Endothelial cell of umbilical vein (primary cell): Measurements from ENCODE around the gene SLC35B2.

Source experiments
- EZH2 ChIP-seq: IDR thresholded peaks from 2 replicates; pipeline ENCODE4 v1.6.1; 2012; ENCODE audit warnings: borderline replicate concordance, low read depth, mild to moderate bottlenecking, moderate library complexity, low read length, inconsistent platforms; ENCODE audit not compliant: severe bottlenecking
- FOS ChIP-seq: IDR thresholded peaks from 2 replicates; pipeline ENCODE4 v1.6.1; 2011; ENCODE audit warnings: mild to moderate bottlenecking, low read length, moderate library complexity, borderline replicate concordance; ENCODE audit not compliant: insufficient read depth
- GATA2 ChIP-seq: IDR thresholded peaks from 2 replicates; pipeline ENCODE4 v1.7.0; 2011; ENCODE audit warnings: low read depth, mild to moderate bottlenecking, moderate library complexity, mixed read lengths, low read length; ENCODE audit not compliant: insufficient read length, insufficient read depth
- MAX ChIP-seq: IDR thresholded peaks from 2 replicates; pipeline ENCODE4 v1.6.1; 2011; ENCODE audit not compliant: insufficient read depth, insufficient read length
- MYC ChIP-seq: IDR thresholded peaks from one replicate; pipeline ENCODE4 v1.6.1; 2011; ENCODE audit warnings: mild to moderate bottlenecking, low read depth, low read length
- POLR2A ChIP-seq: IDR thresholded peaks from 2 replicates; pipeline ENCODE4 v1.6.1; 2012; ENCODE audit warnings: low read depth, mild to moderate bottlenecking, control low read depth, low read length
- POLR2AphosphoS5 ChIP-seq: IDR thresholded peaks from 2 replicates; pipeline ENCODE4 v1.6.1; 2012; ENCODE audit warnings: low read depth, mild to moderate bottlenecking, control low read depth, low read length, moderate library complexity; ENCODE audit not compliant: insufficient read depth
- TF ChIP-seq, protein P1 (sequence below), 2 donors: IDR thresholded peaks; 1 replicate in 1 of 2; 2 replicates in 1 of 2; pipeline ENCODE4 v1.5.1; 2011; ENCODE audit warnings: low read length in 2 of 2, mild to moderate bottlenecking in 2 of 2, moderate library complexity in 2 of 2, control low read depth in 1 of 2, inconsistent platforms in 1 of 2, low read depth in 1 of 2; ENCODE audit not compliant: insufficient read depth in 1 of 2; ENCODE audit errors: extremely low read depth in 1 of 2

DNA sequence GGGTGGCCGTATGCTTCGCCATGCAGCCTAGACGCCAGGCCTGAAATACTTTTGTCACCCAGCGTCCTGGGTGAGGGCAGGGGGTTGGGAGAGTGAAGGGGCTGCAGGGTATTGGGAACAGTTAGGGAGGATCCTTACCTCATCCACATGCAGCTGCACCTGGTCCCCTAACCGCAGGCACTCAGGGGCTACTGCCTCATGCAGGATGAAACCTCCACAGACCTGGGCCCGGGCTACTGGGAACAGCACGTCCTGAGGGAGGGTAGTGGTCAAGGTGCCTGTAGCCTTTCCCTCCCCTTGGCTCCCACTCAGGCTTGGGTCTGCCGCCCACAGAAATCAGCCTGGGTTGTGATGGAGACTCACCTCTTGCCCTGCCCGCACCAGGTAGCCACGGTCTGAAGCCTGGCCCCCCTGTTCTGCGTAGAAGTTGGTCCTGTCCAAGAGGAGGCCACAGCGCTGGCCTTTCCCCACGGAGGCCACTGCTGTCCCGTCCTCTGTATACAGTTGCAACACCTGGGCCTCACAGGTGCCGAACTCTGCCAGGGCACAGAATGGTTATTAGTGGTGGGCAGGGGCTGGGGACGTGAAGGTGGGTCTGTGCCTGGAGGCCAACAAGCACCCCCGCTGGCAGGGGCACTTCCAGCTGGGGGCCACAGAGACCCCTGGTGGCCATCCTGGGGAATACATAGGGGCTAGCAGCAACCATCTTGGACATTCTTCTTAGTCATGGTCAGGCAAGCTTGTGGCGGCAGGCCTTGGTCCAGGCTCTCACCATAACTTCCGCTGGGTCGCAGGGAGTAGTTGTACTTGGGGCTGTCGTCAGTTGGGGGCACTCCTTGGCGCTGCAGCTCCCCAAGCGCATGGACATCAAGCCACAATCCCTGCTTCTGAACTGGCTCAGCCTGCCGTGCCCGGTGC, 47.2 kb upstream of the SLC35B2 start:
- TF ChIP-seq, protein P1, sequence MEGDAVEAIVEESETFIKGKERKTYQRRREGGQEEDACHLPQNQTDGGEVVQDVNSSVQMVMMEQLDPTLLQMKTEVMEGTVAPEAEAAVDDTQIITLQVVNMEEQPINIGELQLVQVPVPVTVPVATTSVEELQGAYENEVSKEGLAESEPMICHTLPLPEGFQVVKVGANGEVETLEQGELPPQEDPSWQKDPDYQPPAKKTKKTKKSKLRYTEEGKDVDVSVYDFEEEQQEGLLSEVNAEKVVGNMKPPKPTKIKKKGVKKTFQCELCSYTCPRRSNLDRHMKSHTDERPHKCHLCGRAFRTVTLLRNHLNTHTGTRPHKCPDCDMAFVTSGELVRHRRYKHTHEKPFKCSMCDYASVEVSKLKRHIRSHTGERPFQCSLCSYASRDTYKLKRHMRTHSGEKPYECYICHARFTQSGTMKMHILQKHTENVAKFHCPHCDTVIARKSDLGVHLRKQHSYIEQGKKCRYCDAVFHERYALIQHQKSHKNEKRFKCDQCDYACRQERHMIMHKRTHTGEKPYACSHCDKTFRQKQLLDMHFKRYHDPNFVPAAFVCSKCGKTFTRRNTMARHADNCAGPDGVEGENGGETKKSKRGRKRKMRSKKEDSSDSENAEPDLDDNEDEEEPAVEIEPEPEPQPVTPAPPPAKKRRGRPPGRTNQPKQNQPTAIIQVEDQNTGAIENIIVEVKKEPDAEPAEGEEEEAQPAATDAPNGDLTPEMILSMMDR (IDR thresholded peaks at IDR 0.05; ENCODE audit: extremely low read depth in 1 of 2, insufficient read depth in 1 of 2, low read depth in 1 of 2, low read length in 2 of 2), result peak; percentile 80 to 84
- TF ChIP-seq POLR2A (no peak), EZH2 (no peak), GATA2 (no peak), POLR2AphosphoS5 (no peak), MAX (no peak), MYC (no peak), FOS (no peak)
